GM19324 (cell line): Measurements from ENCODE around the gene OLIG3.

Experiments used
- ATAC-seq: cut with Tn5 transposase; IDR thresholded peaks from one replicate; pipeline ENCODE4 v1.9.1; 2021; ENCODE audit warnings: mild to moderate bottlenecking, moderate library complexity; ENCODE audit not compliant: unreplicated experiment, low FRiP score

Gene OLIG3

GRCh38 chr6:137494281-137494987 lies at the start of gene OLIG3:
Gene OLIG3 (minus strand): TSS chr6:137494394. CDS start chr6:137494170, 224 bp downstream.
- no peak for ATAC-seq

GRCh38 chr6:137543114-137543513 lies 48.9 kb upstream of the OLIG3 start:
- ATAC-seq: no peak

GRCh38 chr6:137542713-137543112 lies 48.5 kb upstream of the OLIG3 start:
- ATAC-seq: no peak

GRCh38 chr6:137541534-137542063 lies 47.4 kb upstream of the OLIG3 start:
- ATAC-seq: no peak

GRCh38 chr6:137536104-137536773 lies 42.0 kb upstream of the OLIG3 start:
- no peak for ATAC-seq

- ATAC-seq: no peak
Observed at GRCh38 chr6:137531376-137532092, 37.3 kb upstream of the OLIG3 start.

- no peak for ATAC-seq
Observed at GRCh38 chr6:137530404-137530803, 36.2 kb upstream of the OLIG3 start.

GRCh38 chr6:137522831-137523230 lies 28.6 kb upstream of the OLIG3 start:
- no peak for ATAC-seq

- ATAC-seq: no peak
Observed at GRCh38 chr6:137522198-137522798, 28.1 kb upstream of the OLIG3 start.

- no peak for ATAC-seq
Observed at GRCh38 chr6:137520520-137520919, 26.3 kb upstream of the OLIG3 start.

- ATAC-seq: no peak
Observed at GRCh38 chr6:137519629-137520176, 25.5 kb upstream of the OLIG3 start.

- no peak for ATAC-seq
Observed at GRCh38 chr6:137518386-137518983, 24.3 kb upstream of the OLIG3 start.

- no peak for ATAC-seq
Observed at GRCh38 chr6:137514418-137514817, 20.2 kb upstream of the OLIG3 start.

- no peak for ATAC-seq
Observed at GRCh38 chr6:137512757-137513605, 18.8 kb upstream of the OLIG3 start.

- no peak for ATAC-seq
Observed at GRCh38 chr6:137510923-137511322, 16.7 kb upstream of the OLIG3 start.

GRCh38 chr6:137498481-137499190 lies 4.4 kb upstream of the OLIG3 start:
- ATAC-seq: no peak

- ATAC-seq: no peak
Observed at GRCh38 chr6:137497721-137498463, 3.7 kb upstream of the OLIG3 start.
